Central memory CD8-positive, alpha-beta T cell (primary cell): ENCODE results near the gene DHRS7.
A peak's percentile ranks its signal among the peaks of the same experiment; 100 is the strongest.

Experiments
- ATAC-seq: fragments of 150-1000 bp; cut with Tn5 transposase; replicated peaks from 2 replicates; pipeline ENCODE4 v1.10.0; 2022; ENCODE audit warnings: mild to moderate bottlenecking, moderate FRiP score, moderate number of reproducible peaks; ENCODE audit not compliant: poor library complexity, severe bottlenecking; ENCODE audit errors: extremely low read depth
- DNase-seq, 2 donors: peaks; one replicate each; pipeline ENCODE4 v3.0.0; 2021; ENCODE audit warnings: low spot score in 2 of 2
- H3K27ac Mint-ChIP-seq: one replicate; pipeline ENCODE4 v1.8.0; 2022; ENCODE audit warnings: low read depth, mild to moderate bottlenecking, moderate library complexity, mixed read lengths
- H3K27me3 Mint-ChIP-seq: one replicate; pipeline ENCODE4 v1.8.0; 2022; ENCODE audit warnings: mixed read lengths
- H3K36me3 Mint-ChIP-seq: one replicate; pipeline ENCODE4 v1.8.0; 2022; ENCODE audit warnings: mild to moderate bottlenecking, moderate library complexity, mixed read lengths; ENCODE audit not compliant: insufficient read depth
- H3K4me1 Mint-ChIP-seq: one replicate; pipeline ENCODE4 v1.8.0; 2022; ENCODE audit warnings: mixed read lengths
- H3K4me3 Mint-ChIP-seq: one replicate; pipeline ENCODE4 v1.8.0; 2022; ENCODE audit warnings: mild to moderate bottlenecking, moderate library complexity, mixed read lengths
- H3K9me3 Mint-ChIP-seq: one replicate; pipeline ENCODE4 v1.8.0; 2022; ENCODE audit warnings: mixed read lengths

DHRS7 gene

DNA sequence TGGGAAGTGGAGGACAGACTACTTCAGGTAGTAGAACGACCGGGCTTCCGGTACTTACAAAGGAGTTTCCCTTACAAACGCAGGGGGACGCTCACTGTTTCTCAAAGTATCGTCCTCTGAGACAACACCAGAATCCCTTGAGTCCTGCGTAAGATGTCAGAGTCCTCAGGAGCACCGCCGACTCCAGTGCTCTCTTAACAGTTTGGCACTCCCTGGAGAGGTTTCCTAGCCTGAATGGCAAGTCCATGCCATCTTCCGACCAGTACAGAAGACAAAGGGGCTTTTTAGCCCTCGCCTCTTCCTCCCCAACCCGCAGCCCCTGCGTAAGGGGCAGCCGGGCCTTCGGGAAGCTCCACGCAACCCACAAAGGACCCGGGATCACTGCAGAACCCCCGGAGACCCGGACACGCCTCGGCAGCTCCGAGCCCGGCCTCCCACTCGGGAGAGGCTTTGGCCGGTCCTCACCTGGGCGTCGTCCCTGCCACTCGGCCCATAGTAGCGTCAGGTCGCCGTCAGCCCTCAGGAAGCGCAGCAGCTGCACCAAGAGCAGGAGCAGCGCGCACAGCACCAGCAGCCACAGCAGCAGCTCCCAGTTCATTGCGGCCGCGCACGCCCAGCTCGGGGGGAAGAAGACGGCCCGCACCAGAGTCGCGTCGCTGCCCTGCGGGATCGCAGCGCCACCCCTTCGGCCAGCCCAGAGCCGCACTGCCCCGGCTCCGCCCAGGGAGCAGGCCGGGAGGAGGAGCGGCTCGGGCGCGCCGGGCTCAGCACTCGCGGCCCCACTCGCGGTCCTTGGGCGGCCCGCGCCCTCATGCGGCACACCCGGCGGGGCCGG lies at the start of gene DHRS7:
Gene DHRS7, minus strand, starts transcription at position 687 of the 835 bp plus-strand sequence. Its CDS starts 89 bp downstream, at position 598.
- Mint-ChIP-seq H3K4me3 (peak within 1 kb of the TSS; percentile 95), H3K27ac (peak within 1 kb of the TSS; percentile 90), H3K9me3 (no peaks in the 10 kb centered on the region), H3K27me3 (no peaks in the 10 kb centered on the region), H3K4me1 (peaks cover 41% of the 10 kb centered on the region), H3K36me3 (peaks cover 9% of the 10 kb centered on the region)
- DNase-seq (peak; percentile 37 to 48), ATAC-seq (peak; percentile 70)

- Mint-ChIP-seq H3K4me1 (no peaks in the 10 kb centered on the region), H3K9me3 (no peaks in the 10 kb centered on the region), H3K27me3 (peaks cover 8% of the 10 kb centered on the region), H3K4me3 (no peak overlapping the region), H3K27ac (no peak overlapping the region), H3K36me3 (no peaks in the 10 kb centered on the region)
- no peak for DNase-seq
- no peak for ATAC-seq
Measured at GRCh38 chr14:60214415-60215126, 49.4 kb upstream of the DHRS7 start.

GRCh38 chr14:60214003-60214402 lies 48.8 kb upstream of the DHRS7 start:
- no peak overlapping the region for H3K4me3 Mint-ChIP-seq
- no peaks in the 10 kb centered on the region for H3K9me3 Mint-ChIP-seq
- H3K27me3 Mint-ChIP-seq = peaks cover 12% of the 10 kb centered on the region
- no peaks in the 10 kb centered on the region for H3K36me3 Mint-ChIP-seq
- ATAC-seq (no peak), DNase-seq (no peak)
- H3K27ac Mint-ChIP-seq = no peak overlapping the region
- H3K4me1 Mint-ChIP-seq = no peaks in the 10 kb centered on the region

- Mint-ChIP-seq H3K36me3 (no peaks in the 10 kb centered on the region), H3K4me1 (no peaks in the 10 kb centered on the region), H3K9me3 (no peaks in the 10 kb centered on the region), H3K4me3 (no peak overlapping the region), H3K27me3 (peaks cover 12% of the 10 kb centered on the region), H3K27ac (no peak overlapping the region)
- ATAC-seq (no peak), DNase-seq (no peak)
Measured at GRCh38 chr14:60212503-60213371, 47.5 kb upstream of the DHRS7 start.

- H3K9me3 Mint-ChIP-seq = no peaks in the 10 kb centered on the region
- ATAC-seq (no peak), DNase-seq (no peak)
- no peaks in the 10 kb centered on the region for H3K4me1 Mint-ChIP-seq
- no peaks in the 10 kb centered on the region for H3K36me3 Mint-ChIP-seq
- H3K27me3 Mint-ChIP-seq = peaks cover 27% of the 10 kb centered on the region
- H3K27ac Mint-ChIP-seq = no peak overlapping the region
- H3K4me3 Mint-ChIP-seq = no peak overlapping the region
Measured at GRCh38 chr14:60211153-60211552, 46.0 kb upstream of the DHRS7 start.

DNA sequence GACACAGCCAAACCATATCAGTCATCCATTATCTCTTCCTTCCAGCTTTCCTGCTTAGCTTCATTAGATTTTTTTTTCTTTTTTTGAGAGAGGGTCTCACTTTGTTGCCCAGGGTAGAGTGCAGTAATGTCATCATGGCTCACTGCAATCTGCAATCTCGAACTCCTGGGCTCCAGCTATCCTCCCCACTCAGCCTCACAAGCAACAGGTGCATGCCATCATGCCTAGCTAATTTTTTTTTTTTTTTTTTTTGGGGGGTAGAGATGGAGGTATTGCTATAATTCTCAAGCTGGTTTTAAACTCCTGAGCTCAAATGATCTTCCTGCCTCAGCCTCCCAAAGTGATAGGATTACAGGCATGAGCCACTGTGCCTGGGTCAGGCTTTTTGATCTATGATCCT lies 45.5 kb upstream of the DHRS7 start:
- DNase-seq (no peak), ATAC-seq (no peak)
- Mint-ChIP-seq H3K9me3 (no peaks in the 10 kb centered on the region), H3K27me3 (peaks cover 31% of the 10 kb centered on the region), H3K27ac (no peak overlapping the region), H3K4me3 (no peak overlapping the region), H3K4me1 (no peaks in the 10 kb centered on the region), H3K36me3 (no peaks in the 10 kb centered on the region)

DNA sequence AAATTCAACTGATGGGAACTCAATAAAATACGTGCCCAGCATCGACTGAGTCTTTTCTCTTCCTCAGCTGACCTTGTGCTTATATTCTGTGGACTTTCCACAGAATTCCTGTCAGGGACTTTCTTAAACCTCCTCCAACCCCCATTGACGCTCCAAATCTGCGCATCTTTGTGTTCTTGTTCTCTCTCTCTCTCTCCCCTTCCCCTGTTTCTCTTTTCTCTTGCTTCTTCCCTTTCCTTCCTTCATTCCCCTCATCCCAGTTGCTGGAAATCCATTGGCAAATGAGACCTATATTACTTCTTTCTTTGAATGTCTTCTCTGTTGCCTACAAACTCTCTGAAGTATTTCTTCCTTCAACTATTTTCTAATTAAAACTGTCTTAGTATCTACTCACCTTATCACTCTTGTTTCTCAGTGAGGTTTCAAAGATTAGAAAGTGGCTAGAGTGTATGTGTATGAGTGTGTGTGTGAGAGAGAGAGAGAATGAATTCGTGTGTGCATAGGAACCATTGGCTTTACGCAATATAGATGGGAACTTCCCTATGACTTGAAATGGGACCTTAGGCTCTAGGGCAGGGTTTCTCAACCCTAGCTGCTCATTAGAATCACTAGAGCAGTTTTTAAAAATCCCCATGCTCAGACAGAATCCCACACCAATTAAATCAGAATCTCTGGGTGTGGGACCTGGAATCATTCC lies 41.8 kb upstream of the DHRS7 start:
- Mint-ChIP-seq H3K4me1 (no peaks in the 10 kb centered on the region), H3K27me3 (peaks cover 56% of the 10 kb centered on the region), H3K4me3 (no peak overlapping the region), H3K27ac (no peak overlapping the region), H3K36me3 (no peaks in the 10 kb centered on the region), H3K9me3 (no peaks in the 10 kb centered on the region)
- DNase-seq (no peak), ATAC-seq (no peak)

GRCh38 chr14:60206249-60206670 lies 41.1 kb upstream of the DHRS7 start:
- DNase-seq (no peak), ATAC-seq (no peak)
- H3K9me3 Mint-ChIP-seq = no peaks in the 10 kb centered on the region
- H3K27me3 Mint-ChIP-seq = peaks cover 56% of the 10 kb centered on the region
- no peaks in the 10 kb centered on the region for H3K4me1 Mint-ChIP-seq
- no peaks in the 10 kb centered on the region for H3K36me3 Mint-ChIP-seq
- H3K27ac Mint-ChIP-seq = no peak overlapping the region
- H3K4me3 Mint-ChIP-seq = no peak overlapping the region

DNA sequence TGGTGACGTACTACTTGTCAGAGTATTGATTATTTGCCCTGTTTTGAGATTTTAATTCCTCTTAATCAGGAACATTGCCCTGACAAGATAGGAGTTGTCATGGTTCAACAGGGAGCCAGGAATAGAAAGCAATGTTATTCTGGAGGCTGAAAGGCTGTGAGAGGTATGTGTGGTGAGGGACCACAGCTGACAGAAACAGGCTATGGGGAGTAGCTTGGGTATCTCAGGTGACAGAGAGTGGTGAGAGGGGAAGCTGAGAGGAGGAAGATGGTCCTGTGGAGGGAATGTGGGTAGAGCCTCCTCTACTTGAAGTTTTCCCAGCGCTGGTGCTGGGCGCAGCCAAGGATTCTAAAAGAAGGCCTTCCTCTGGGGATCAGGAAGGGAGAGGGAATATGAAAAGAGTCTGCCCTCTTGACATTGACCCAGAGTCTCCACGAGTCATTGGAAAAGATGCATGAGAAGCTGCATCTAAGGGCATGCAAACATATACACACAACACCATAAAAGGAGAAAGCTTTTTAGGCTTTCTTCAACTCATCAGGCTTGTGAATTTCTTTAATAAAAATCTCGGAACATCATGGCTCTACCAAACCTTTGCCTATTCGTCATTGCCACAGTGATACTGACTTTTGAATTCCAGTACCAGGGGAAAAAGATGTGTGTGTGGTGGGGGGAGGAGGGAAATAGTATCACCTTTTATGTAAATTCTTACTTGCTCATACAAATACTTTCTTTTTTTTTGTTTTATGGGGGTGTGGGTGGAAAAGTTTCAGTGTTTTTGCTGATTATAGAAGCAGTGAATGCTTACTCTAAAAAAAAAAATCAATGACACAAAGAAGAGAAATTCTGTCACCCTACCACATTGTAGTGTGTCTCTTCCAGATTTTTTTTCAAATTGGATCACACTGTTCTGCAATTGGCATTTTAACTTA lies 39.9 kb upstream of the DHRS7 start:
- Mint-ChIP-seq H3K4me3 (no peak overlapping the region), H3K36me3 (no peaks in the 10 kb centered on the region), H3K4me1 (no peaks in the 10 kb centered on the region), H3K9me3 (no peaks in the 10 kb centered on the region), H3K27me3 (peaks cover 58% of the 10 kb centered on the region), H3K27ac (no peak overlapping the region)
- DNase-seq (no peak), ATAC-seq (no peak)

DNA sequence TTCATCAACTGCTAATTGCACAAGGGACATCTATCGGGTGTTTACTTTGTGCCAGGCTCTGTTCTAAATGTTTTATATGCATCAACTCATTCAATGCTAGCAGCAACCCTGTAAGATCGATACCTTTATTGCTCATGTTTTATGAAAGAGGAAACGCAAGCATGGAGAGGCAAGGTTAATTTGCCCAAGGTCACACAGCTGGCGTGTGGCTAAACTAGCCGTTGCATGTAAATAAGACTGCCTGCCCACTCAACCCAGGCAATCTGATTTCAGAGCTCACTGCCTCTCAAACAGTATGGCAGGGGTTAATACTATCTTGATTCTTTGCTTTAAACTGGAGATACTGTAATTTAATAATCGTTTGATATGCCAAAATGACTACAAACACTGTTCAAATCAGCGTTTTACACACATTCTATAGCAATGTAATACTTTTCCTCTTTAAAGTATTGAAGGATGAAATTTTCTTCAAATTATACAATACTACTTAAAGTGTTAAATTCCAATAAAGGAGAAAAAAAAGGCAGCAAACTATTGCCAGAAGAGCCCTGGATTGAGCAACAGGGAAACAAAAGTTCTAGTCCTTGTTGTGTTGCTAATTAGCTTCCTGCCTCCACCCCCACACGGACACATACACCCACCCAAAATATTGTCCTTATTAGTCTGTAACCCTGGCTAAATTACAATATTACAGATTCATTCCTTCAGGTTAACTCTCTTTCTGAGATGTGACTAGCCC lies 39.1 kb upstream of the DHRS7 start:
- Mint-ChIP-seq H3K4me3 (no peak overlapping the region), H3K27ac (no peak overlapping the region)
- no peak for DNase-seq

DNA sequence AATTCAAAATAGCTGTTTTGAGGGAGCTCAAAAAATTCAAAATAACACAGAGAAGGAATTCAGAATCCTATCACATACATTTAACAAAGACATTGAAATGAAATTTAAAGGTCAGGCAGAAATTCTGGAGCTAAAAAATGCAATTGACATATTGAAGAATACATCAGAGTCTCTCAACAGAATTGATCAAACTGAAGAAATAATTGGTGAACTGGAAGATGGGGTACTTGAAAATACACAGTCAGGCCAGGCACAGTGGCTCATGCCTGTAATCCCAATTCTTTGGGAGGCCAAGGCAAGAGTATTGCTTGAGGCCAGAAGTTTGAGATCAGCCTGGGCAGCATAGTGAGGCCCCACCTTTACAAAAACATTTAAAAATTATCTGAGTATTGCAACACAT lies 34.1 kb upstream of the DHRS7 start:
- no peak for ATAC-seq
- no peaks in the 10 kb centered on the region for H3K4me1 Mint-ChIP-seq
- no peaks in the 10 kb centered on the region for H3K36me3 Mint-ChIP-seq
- DNase-seq = no peak
- no peak overlapping the region for H3K27ac Mint-ChIP-seq
- H3K27me3 Mint-ChIP-seq = peaks cover 38% of the 10 kb centered on the region
- peaks cover 16% of the 10 kb centered on the region for H3K9me3 Mint-ChIP-seq
- no peak overlapping the region for H3K4me3 Mint-ChIP-seq

More for the DNA sequence above, 39.1 kb upstream of the DHRS7 start:
- H3K9me3 Mint-ChIP-seq = peaks cover 7% of the 10 kb centered on the region
- no peaks in the 10 kb centered on the region for H3K4me1 Mint-ChIP-seq
- ATAC-seq = no peak
- no peaks in the 10 kb centered on the region for H3K36me3 Mint-ChIP-seq
- peaks cover 58% of the 10 kb centered on the region for H3K27me3 Mint-ChIP-seq
